ENCODE data around the gene EPB41L3.

EPB41L3 gene

DNA sequence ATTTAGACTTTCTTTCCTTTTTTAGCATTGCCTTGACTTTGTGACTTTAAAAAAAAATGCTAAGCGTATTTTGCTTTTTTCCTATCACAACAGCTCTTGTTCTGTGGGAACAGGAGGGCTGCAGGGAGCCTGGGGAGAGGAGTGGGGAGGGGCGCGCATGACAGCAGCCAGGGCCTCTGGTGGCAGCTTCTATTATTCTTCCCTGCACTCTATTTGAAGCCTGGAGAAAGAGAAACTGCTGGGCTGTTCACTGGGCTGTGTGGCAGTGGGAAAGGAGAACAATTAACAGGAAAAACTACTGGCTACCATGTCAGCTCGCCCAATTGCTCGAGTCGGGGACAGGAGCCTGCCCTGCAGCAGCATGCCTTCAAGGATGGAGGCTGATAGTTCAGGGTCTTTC, 129.3 kb downstream of the EPB41L3 start:
- no peak for DNase-seq (ENCODE audit: low spot score)

DNA sequence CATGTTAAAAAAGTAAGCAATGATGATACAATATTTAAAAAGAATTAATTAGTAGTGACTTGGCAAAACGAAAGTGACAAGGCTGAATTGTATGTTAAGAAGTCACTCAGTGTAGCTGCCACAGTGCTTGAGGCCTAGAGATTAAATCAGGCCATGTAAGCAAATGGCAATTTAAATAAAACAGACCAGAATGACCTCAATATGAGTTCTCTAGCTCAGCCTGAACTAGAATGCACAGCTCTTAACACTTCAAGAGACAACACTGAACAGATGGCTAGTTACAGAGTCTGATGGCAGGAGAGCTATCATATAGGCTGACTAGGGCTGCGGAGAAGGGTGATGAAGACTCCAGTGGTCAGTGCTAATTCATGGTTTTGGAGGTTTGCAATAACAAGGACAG, 130.3 kb downstream of the EPB41L3 start:
- DNase-seq (ENCODE audit: low spot score): no peak

DNA sequence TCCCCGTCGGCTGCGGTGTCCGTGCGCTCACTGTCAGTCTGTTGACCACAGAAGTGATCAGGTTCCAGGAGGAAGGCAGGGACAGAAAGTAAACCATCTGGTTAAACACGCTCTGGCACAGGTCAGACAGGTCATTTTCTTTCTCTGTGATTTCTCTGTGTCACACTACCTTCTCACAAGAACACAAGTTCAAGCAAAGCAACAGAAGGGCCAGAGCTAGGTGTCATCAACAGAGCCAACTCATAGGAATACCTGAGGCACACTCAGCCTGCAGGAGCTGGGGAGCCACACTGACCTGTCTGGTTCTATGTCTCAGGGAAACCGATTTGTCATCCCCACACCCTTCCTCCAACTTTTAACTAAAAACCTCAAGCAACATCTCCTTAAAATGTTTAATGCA, 133.2 kb downstream of the EPB41L3 start:
- no peak for DNase-seq (ENCODE audit: low spot score)

DNA sequence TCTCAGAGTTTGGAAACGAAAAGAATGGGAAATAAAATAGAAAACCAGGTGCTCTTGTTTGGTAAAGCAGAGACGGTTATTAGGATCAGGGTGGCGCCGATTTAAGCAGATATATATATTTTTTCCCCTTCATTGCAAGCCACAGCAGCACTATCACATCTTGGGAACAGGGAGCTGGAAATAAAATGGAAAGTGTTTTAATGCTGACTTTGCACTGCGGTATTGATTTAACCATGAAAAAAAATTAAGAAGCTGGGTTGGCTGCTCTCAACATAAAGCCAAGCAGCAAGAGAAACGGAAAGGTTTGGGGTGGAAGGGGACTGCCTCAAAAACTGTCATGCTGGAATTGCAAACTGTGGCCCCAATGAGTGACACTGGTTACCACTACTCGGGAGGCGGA, 145.5 kb downstream of the EPB41L3 start:
- DNase-seq (ENCODE audit: low spot score): no peak

DNA sequence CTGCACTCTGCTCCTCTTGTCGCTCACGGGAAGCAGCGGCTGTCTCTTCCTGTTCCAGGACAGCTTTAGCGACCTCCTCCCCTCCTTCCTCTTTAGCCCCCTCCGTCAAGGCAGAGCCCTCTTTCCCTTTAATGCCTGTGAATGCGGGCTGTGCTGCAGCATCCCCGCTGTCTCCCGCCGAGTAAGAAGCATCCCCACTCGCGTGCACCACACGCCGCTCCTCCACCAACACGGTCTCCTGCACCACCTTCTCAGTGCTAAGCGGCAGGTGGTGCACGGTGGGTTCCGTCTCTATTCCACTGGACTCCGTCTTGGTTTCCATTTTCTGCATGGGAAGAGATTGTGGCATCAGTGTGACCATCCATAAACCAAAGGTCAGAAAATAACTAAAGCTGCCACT, 146.7 kb downstream of the EPB41L3 start:
- no peak for DNase-seq (ENCODE audit: low spot score)

DNA sequence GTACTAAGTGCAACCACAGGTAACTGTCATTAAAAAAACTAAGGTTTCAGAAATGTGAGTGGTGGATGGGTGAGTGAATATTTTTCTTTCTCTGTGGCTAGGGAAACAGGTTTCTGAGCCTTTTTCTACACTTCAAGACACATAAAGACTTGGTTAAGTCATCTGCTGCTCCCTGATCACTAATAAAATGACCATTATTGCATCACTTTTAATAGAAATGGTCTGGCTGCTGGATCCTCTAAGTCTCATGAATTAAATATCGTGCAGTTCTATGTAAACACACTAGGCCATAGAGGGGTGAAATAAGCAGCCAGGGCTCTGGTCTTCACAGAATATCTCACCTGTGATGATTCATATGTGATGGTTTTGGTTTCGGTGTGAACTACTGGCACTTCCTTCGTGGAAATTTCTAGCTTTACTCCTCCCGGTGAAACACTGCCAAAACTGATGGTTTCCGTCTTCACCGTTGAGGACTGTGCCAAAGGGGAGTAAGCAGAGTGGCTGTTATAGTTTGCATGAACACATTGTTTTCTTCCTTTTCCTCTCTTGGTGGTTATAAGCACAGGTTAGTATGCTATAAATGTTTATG, 147.8 kb downstream of the EPB41L3 start:
- DNase-seq (ENCODE audit: low spot score): peak; percentile 51

DNA sequence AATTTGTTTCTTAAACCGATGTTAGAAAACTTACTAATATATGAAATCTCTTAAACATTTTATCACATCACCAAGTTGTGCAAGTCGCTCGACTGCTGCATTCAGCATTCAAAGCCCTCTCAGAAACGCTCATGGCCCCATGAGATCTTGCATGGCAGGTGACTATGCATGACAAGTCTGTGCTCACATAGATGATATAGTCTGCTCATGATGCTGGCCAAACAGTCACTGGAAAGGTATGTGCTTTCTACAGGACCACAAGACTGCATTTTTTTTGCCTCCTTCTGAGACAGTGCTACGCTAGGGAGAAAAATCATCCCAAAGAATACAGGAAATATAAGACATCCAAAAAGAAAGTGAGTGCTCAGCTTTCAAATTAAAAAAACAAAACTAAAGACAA, 150.0 kb downstream of the EPB41L3 start:
- no peak for DNase-seq (ENCODE audit: low spot score)

DNA sequence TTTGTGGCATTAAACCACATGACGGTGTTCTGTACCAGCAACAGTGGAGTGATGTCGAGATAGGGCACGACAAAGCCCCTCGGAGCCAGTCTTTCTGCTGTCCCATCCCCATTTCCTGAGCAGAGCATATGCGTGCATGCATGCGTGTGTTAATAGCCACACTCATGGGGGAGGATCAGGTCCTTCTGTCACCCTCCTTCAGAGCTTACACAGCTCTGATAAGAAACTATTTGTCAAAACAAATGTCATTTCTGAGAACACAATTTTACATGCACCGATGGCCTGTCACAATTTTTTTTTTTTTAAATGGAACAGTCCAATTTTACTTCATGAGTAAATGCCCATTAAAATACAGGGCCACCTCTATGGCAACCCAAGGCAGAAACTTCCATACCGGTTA, 152.4 kb downstream of the EPB41L3 start:
- DNase-seq (ENCODE audit: low spot score): no peak

DNA sequence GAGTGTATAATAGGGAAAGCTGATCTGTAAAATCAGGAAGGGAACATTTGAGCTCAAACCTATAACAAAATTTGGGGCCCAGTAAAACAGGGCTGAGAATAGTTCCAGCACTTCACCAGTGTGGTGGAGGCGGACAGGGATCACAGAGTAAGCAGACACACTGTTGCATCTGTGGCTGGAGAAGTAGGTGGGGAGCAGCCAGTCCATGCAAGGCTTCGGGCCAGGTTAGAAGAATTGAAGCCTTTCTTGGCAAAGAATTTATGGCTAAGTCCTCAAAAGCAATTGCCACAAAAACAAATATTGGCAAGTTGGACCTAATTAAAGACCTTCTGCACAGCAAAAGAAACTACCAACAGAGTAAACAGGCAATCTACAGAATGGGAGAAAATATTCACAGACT, 154.4 kb downstream of the EPB41L3 start:
- DNase-seq (ENCODE audit: low spot score): no peak

DNA sequence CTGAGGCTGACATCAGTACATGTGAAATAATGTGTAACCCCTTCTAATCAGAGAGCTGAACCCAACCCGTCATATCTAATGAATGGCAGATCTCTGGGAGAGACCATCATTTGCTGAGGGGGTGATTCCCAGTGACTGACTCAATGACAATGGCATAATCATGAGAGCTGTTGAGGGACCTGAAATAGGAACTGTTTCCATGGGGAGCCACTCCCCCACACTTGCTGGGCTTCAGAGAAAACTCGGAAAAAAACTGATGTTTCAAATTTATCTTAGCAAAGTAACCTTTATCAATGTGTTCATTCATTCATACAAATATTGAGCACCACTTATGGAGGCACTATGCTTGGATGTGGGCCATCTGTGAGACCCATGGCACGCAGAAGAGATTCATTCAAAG, 154.9 kb downstream of the EPB41L3 start:
- no peak for DNase-seq (ENCODE audit: low spot score)

DNA sequence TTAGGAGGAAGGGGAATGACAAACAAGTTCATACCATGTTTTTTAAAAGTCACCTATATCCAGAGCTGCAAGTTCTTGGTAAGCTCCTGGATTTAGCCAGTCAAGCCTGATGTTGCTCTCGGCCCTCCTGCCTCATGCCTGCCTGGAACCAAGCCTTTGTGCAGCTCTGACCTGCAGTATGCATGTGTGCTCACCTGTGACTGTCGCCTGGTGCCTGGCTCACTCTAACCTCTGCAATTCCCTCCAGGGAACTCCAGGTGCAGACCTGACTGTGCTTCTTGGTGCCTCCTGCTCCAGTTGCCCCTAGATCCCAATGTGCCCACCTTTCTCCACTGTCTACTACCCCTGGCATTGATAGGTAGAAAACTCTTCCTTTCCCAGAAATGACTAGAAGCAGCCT, 163.2 kb downstream of the EPB41L3 start:
- no peak for DNase-seq (ENCODE audit: low spot score)

DNA sequence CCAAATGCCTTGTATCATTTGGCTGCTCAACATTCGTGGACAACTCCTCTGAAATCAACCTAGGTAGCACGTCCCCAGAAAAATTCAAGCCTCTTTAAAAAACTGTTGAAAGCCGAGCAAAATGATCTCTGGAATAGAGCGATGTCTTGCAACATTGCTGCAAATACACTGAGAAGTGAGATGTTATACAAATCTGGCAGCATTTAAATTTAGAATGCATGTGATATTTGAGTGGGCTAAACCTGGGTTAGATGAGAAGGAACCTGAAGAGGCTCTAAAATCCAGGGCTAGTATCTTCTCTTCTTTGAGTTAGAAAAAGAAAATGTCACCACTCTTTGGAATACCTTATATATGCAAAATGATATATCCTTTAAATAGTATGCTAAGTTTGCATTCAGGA, 166.8 kb downstream of the EPB41L3 start:
- no peak for DNase-seq (ENCODE audit: low spot score)

DNA sequence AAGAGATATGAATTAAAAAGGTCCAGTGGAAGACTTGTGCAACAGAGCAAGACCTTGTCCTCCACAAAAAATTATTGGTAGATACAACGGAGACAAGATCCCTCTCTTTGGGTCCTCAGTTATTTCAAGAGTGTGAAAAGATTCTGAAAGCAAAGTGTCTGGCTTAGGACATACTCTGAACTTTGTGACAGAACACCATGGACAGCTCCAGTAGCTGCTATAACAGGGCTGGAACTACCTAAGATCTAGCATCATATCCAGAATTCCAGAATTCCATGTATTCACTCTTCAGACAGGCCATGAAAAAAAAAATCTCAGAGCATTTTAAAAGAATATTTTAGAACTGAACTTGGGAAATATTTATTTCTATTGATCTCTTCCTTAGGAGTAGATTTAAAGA, 173.5 kb downstream of the EPB41L3 start:
- no peak for DNase-seq (ENCODE audit: low spot score)

DNA sequence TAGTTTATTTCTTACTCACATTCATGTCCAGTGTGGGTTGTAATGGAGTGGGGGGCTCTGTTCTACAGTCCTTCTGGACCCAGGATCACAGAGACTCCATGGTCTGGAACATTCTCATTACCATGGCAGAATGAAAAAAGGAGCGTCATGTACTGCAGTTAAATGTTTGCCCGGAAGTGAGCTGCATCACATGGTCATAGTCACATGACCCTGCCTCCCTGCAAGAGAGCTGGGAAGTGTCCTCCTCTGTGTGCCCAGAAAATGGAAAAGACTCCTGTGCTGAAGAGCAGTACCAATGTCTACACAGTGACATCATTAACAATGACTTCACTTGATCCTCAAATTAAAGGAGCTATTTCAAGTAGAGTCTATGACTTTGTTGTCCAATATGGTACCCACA, 174.3 kb downstream of the EPB41L3 start:
- DNase-seq (ENCODE audit: low spot score): no peak

DNA sequence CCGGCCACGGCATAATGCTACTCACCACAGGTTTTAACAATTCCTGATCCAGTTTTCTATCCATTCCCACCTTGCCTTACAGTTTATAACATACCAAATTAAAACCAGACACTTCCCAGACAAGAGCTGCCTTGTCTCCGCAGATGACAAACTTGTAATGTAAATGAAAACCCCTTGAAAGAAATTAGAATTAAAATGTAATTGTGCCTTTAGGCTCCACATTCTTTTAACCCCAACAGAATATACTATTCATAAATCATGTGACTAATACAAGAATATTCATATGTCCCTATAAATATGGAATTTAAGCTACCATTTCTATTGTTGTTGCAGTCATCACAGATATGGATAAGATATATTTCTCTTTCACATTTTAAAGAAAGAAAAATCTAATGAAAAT, 178.4 kb downstream of the EPB41L3 start:
- no peak for DNase-seq (ENCODE audit: low spot score)

DNA sequence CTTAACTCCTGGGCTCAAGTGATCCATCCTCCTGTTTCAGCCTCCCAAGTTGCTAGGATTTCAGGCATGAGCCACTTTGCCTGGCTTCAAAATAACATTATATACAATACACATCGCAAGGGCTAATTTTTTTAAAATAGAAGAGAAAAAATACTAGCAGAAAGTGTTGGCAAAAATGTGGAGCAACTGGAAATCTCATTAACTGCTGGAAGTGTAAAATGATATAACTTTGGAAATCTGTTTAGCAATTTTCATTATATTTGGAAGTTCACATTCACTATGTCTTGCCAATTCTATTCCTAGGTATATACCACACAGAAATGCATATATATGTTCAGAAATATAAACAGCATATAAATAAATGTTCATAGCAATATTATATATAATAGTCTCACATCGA, 193.2 kb downstream of the EPB41L3 start:
- no peak for DNase-seq (ENCODE audit: low spot score)

Measured in activated CD4-positive, alpha-beta T cell treated with anti-CD3 and anti-CD28 coated beads, Interleukin-2, Interleukin-4, amounts not matched to agents 100 ng/mL and 50 ng/mL, durations not matched to agents 16 hours and 8 hours (primary cell).